DOHH2 (cell line): Measurements from ENCODE around the gene BAIAP2.

Experiments used
- EZH2phosphoT487 ChIP-seq: fragments of 200-600 bp; sonication (generic); IDR thresholded peaks from 2 replicates; pipeline ENCODE4 v1.6.1; 2017; ENCODE audit warnings: borderline replicate concordance, mild to moderate bottlenecking, antibody characterized with exemption, low read length, moderate library complexity, mixed read lengths
- TF ChIP-seq, protein P1 (sequence below): fragments of 200-600 bp; sonication (generic); IDR thresholded peaks from one replicate; pipeline ENCODE4 v1.5.1; 2014; ENCODE audit warnings: antibody characterized with exemption, mild to moderate bottlenecking, low read depth, low read length; ENCODE audit not compliant: poor library complexity, severe bottlenecking

DNA sequence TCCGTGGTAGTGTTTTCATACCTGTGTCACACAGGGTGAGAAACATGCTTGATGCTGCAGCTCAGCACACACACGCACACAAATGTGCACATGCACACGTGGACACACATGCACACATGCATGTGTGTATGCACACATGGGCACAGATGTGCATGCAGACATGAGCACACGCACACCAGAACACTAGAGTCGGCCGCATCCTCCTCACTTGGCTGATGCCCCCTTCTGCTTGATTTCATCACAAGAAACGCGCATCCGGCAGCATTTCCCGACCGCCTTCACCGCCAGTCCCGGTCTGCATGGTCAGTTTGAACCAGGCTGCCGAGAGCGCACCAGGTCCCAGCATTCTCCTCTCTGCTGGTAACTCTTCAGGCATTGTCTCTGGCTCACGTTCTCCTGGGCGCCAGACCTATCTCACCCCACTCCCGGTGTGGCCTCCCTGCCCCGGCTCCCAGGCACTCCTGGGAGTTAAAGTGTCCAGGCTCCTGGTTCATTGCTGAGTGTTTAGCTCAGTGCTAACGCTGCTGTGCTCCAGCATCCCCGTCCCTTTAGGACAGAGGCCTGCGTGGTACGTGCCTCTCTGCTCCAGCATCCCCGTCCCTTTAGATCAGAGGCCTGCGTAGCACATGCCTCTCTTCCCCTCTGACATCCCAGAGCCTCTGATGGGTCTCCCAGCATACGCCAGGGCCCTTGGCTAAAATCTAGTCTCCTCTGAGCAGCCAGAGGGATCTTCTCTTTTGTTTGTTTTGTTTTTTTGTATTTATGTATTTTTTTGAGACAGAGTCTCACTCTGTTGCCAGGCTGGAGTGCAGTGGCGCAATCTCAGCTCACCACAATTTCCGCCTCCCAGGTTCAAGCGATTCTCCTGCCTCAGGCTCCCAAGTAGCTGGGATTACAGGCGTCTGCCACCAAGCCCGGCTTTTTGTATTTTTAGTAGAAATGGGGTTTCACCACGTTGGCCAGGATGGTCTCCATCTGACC is 16.0 kb downstream of the BAIAP2 start:
- TF ChIP-seq, protein P1, sequence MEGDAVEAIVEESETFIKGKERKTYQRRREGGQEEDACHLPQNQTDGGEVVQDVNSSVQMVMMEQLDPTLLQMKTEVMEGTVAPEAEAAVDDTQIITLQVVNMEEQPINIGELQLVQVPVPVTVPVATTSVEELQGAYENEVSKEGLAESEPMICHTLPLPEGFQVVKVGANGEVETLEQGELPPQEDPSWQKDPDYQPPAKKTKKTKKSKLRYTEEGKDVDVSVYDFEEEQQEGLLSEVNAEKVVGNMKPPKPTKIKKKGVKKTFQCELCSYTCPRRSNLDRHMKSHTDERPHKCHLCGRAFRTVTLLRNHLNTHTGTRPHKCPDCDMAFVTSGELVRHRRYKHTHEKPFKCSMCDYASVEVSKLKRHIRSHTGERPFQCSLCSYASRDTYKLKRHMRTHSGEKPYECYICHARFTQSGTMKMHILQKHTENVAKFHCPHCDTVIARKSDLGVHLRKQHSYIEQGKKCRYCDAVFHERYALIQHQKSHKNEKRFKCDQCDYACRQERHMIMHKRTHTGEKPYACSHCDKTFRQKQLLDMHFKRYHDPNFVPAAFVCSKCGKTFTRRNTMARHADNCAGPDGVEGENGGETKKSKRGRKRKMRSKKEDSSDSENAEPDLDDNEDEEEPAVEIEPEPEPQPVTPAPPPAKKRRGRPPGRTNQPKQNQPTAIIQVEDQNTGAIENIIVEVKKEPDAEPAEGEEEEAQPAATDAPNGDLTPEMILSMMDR, result no peak
- no peak for TF ChIP-seq EZH2phosphoT487
